IMR-90 (cell line): ENCODE measurements around the gene LMBR1L. TPM values are rescaled to one million over a fixed set of nuclear protein-coding genes. Genes with fewer than 3 reads are reported as not detected.

ENCODE experiments used
- ATAC-seq: fragments of 200-7000 bp; cut with Tn5 transposase; 2 replicates; pipeline ENCODE4 v1.9.1; 2020; ENCODE audit warnings: low read depth, mild to moderate bottlenecking, moderate library complexity
- BruUV-seq: library from RNA; stranded (reverse); fragments of 400-500 nt; replicated peaks from 2 replicates; lab custom pipeline; 2021; lab: Mats Ljungman, UMichigan
- CTCF ChIA-PET: fragments of 300-600 bp; formaldehyde crosslinking; extraction: SDS; loops from one replicate; lab custom pipeline; 2021; ENCODE audit warnings: antibody characterized with exemption; lab: Yijun Ruan, JAX
- POLR2A ChIA-PET: fragments of 300-600 bp; sonication (Branson Sonifier 250); formaldehyde crosslinking; loops from one replicate; lab custom pipeline; 2022; ENCODE audit warnings: antibody characterized with exemption; ENCODE audit not compliant: unreplicated experiment; lab: Charles Lee
- DNase-seq: peaks from one replicate; pipeline ENCODE4 v3.0.0; 2013
- H2AFZ ChIP-seq: replicated peaks from 2 replicates; pipeline ENCODE3; 2013; ENCODE audit warnings: low read length, mild to moderate bottlenecking; ENCODE audit not compliant: poor library complexity
- H2AK5ac ChIP-seq: 2 replicates; pipeline ENCODE4 v1.6.1; 2013; ENCODE audit warnings: low read depth, low read length, inconsistent platforms
- H2AK9ac ChIP-seq: replicated peaks from 2 replicates; pipeline ENCODE3; 2013; ENCODE audit warnings: mild to moderate bottlenecking, low read depth, low read length, moderate library complexity; ENCODE audit not compliant: poor library complexity
- H2BK120ac ChIP-seq: 2 replicates; pipeline ENCODE4 v1.6.1; 2013; ENCODE audit warnings: low read depth, low read length, inconsistent platforms
- H2BK15ac ChIP-seq: 3 replicates; pipeline ENCODE4 v1.6.1; 2013; ENCODE audit warnings: low read depth, low read length, inconsistent platforms
- H2BK20ac ChIP-seq: 2 replicates; pipeline ENCODE4 v1.6.1; 2013; ENCODE audit warnings: low read depth, mild to moderate bottlenecking, inconsistent platforms, low read length, moderate library complexity
- H2BK5ac ChIP-seq: 2 replicates; pipeline ENCODE4 v1.6.1; 2013; ENCODE audit warnings: mild to moderate bottlenecking, low read depth, low read length, inconsistent platforms; ENCODE audit not compliant: poor library complexity, severe bottlenecking
- H3K14ac ChIP-seq: replicated peaks from 2 replicates; pipeline ENCODE4 v1.6.1; 2013; ENCODE audit warnings: low read depth, low read length, inconsistent platforms
- H3K18ac ChIP-seq: 2 replicates; pipeline ENCODE4 v1.6.1; 2013; ENCODE audit warnings: low read depth, low read length, control low read depth
- H3K23ac ChIP-seq: 2 replicates; pipeline ENCODE4 v1.6.1; 2013; ENCODE audit warnings: low read depth, low read length, inconsistent platforms
- H3K27ac ChIP-seq: 2 replicates; pipeline ENCODE4 v1.5.1; 2013; ENCODE audit warnings: mild to moderate bottlenecking, control low read depth, low read length; ENCODE audit not compliant: insufficient read depth
- H3K27me3 ChIP-seq: 2 replicates; pipeline ENCODE4 v1.6.1; 2013; ENCODE audit warnings: low read length; ENCODE audit not compliant: control insufficient read depth, insufficient read depth
- H3K36me3 ChIP-seq: 2 replicates; pipeline ENCODE4 v1.6.1; 2013; ENCODE audit warnings: low read length, mixed read lengths; ENCODE audit not compliant: control insufficient read depth, insufficient read depth
- H3K4ac ChIP-seq: 2 replicates; pipeline ENCODE4 v1.6.1; 2013; ENCODE audit warnings: low read depth, low read length, inconsistent platforms
- H3K4me1 ChIP-seq: 2 replicates; pipeline ENCODE4 v1.6.1; 2013; ENCODE audit warnings: low read length, mixed read lengths; ENCODE audit not compliant: control insufficient read depth, insufficient read depth
- H3K4me2 ChIP-seq: 2 replicates; pipeline ENCODE4 v1.6.1; 2013; ENCODE audit warnings: low read depth, mild to moderate bottlenecking, control low read depth, low read length, moderate library complexity
- H3K4me3 ChIP-seq: 2 replicates; pipeline ENCODE4 v1.5.1; 2013; ENCODE audit warnings: low read depth, mild to moderate bottlenecking, control low read depth, low read length, moderate library complexity; ENCODE audit not compliant: insufficient read depth
- H3K56ac ChIP-seq: 2 replicates; pipeline ENCODE4 v1.6.1; 2013; ENCODE audit warnings: low read length, inconsistent platforms; ENCODE audit not compliant: insufficient read depth; ENCODE audit errors: extremely low read depth
- H3K79me1 ChIP-seq, 2 experiments: 2 replicates each; pipeline ENCODE4 v1.6.1; 2013; ENCODE audit warnings: low read length in 2 of 2, inconsistent platforms in 1 of 2, low read depth in 1 of 2
- H3K9ac ChIP-seq: 2 replicates; pipeline ENCODE4 v1.6.1; 2013; ENCODE audit warnings: low read depth, low read length, control low read depth
- H3K9me1 ChIP-seq: 2 replicates; pipeline ENCODE4 v1.6.1; 2013; ENCODE audit warnings: low read length, inconsistent platforms; ENCODE audit not compliant: insufficient read depth
- H3K9me3 ChIP-seq: 2 replicates; pipeline ENCODE4 v1.6.1; 2013; ENCODE audit warnings: low read length; ENCODE audit not compliant: control insufficient read depth, insufficient read depth
- H4K20me1 ChIP-seq: 2 replicates; pipeline ENCODE4 v1.6.1; 2013; ENCODE audit warnings: low read length, inconsistent platforms; ENCODE audit not compliant: insufficient read depth
- H4K5ac ChIP-seq: 2 replicates; pipeline ENCODE4 v1.6.1; 2013; ENCODE audit warnings: mild to moderate bottlenecking, low read depth, low read length, control low read depth
- H4K8ac ChIP-seq, 2 experiments: 2 replicates each; pipeline ENCODE4 v1.6.1; 2013; ENCODE audit warnings: low read depth in 2 of 2, low read length in 2 of 2, control low read depth in 1 of 2, inconsistent platforms in 1 of 2
- H4K91ac ChIP-seq: 2 replicates; pipeline ENCODE4 v1.6.1; 2013; ENCODE audit warnings: low read depth, low read length, inconsistent platforms; ENCODE audit not compliant: insufficient read depth
- BHLHE40 ChIP-seq: fragments of 150-350 bp; IDR thresholded peaks from 2 replicates; pipeline ENCODE4 v1.6.1; 2016; ENCODE audit warnings: mild to moderate bottlenecking, low read depth, low read length
- CHD1 ChIP-seq: IDR thresholded peaks from 2 replicates; pipeline ENCODE4 v1.6.1; 2012; ENCODE audit warnings: low read depth, low read length, improper control_type of control experiment
- ELK1 ChIP-seq: fragments of 150-350 bp; IDR thresholded peaks from 2 replicates; pipeline ENCODE4 v1.6.1; 2016; ENCODE audit warnings: low read depth, mild to moderate bottlenecking, low read length, moderate library complexity, borderline replicate concordance
- FOS ChIP-seq: fragments of 150-350 bp; IDR thresholded peaks from 2 replicates; pipeline ENCODE4 v1.6.1; 2016; ENCODE audit warnings: low read depth, low read length
- MAFK ChIP-seq: IDR thresholded peaks from 2 replicates; pipeline ENCODE4 v1.6.1; 2012; ENCODE audit warnings: low read depth, low read length, improper control_type of control experiment
- MAZ ChIP-seq: IDR thresholded peaks from 2 replicates; pipeline ENCODE4 v1.6.1; 2012; ENCODE audit warnings: low read depth, mild to moderate bottlenecking, low read length, improper control_type of control experiment, moderate library complexity, borderline replicate concordance
- POLR2A ChIP-seq: IDR thresholded peaks from 2 replicates; pipeline ENCODE4 v1.6.1; 2012; ENCODE audit warnings: mild to moderate bottlenecking, low read depth, low read length
- RAD21 ChIP-seq: IDR thresholded peaks from 2 replicates; pipeline ENCODE4 v1.6.1; 2012; ENCODE audit warnings: low read length, improper control_type of control experiment
- RCOR1 ChIP-seq: IDR thresholded peaks from 2 replicates; pipeline ENCODE4 v1.6.1; 2012; ENCODE audit warnings: mild to moderate bottlenecking, low read length, improper control_type of control experiment; ENCODE audit not compliant: insufficient replicate concordance
- RFX5 ChIP-seq: IDR thresholded peaks from 2 replicates; pipeline ENCODE4 v1.8.0; 2012; ENCODE audit warnings: low read depth, mild to moderate bottlenecking, low read length, moderate library complexity
- SMC3 ChIP-seq: fragments of 150-350 bp; IDR thresholded peaks from 2 replicates; pipeline ENCODE4 v1.6.1; 2016; ENCODE audit warnings: low read depth, mild to moderate bottlenecking, antibody characterized with exemption, low read length, moderate library complexity
- WGBS, 2 experiments: methylation state at CpG; one replicate each; pipeline versions ENCODE4 v1.1.5 to v1.1.7; 2013; ENCODE audit warnings: missing lambda C conversion rate in 2 of 2; ENCODE audit not compliant: insufficient read length in 1 of 2; ENCODE audit errors: extremely low coverage in 2 of 2; 5-methylcytosine and 5-hydroxymethylcytosine counted together
- dilution Hi-C: fragments of 300-500 bp; cut with HindIII; formaldehyde crosslinking; loops from one replicate; pipeline ENCODE4 v1.14.3; 2018; ENCODE audit warnings: low sequenced_read_pairs; ENCODE audit not compliant: unreplicated experiment
- in situ Hi-C: fragments of 300-500 bp; cut with MboI; formaldehyde crosslinking; loops from 3 replicates; pipeline ENCODE4 v1.14.3; 2019; ENCODE audit warnings: low sequenced_read_pairs, inconsistent platforms, mixed read lengths
- intact Hi-C: fragments of 100-400 bp; cut with micrococcal nuclease; formaldehyde crosslinking; loops from 2 replicates; pipeline ENCODE4 v1.10.0; 2022
- polyA plus RNA-seq, 3 experiments: library from polyadenylated mRNA; depleted of rRNA; stranded (reverse); fragments of >200 nt; gene quantifications; 2 replicates each; pipeline ENCODE4 v1.2.3, GENCODE V29; 2012; ENCODE audit warnings: low replicate concordance in 1 of 3
- total RNA-seq: library from RNA; depleted of rRNA; stranded (reverse); fragments of >200 nt; gene quantifications from 2 replicates; pipeline ENCODE4 v1.2.3, GENCODE V29; 2012

The LMBR1L gene
- total and polyA plus RNA-seq, 2 of the 4 experiments (the other 2 are of a cell fraction) = 33.0 to 44.6 TPM

GRCh38 chr12:49052451-49053208 lies 58.0 kb downstream of the LMBR1L start:
- no peak overlapping the region for H4K8ac ChIP-seq
- H3K79me1 ChIP-seq = peaks cover 40 to 95% of the 10 kb centered on the region in 2 experiments
- H2BK120ac ChIP-seq = no peak overlapping the region
- H3K14ac ChIP-seq = no peak overlapping the region
- dilution Hi-C loops = no loop called here
- no peak overlapping the region for H3K4me2 ChIP-seq
- H2AK9ac ChIP-seq = no peak overlapping the region
- H3K4me3 ChIP-seq = no peak overlapping the region
- H3K27me3 ChIP-seq = no peaks in the 10 kb centered on the region
- DNase-seq (no peak), ATAC-seq (no peak)
- H2BK5ac ChIP-seq = no peak overlapping the region
- H3K9me3 ChIP-seq = no peaks in the 10 kb centered on the region
- no peak overlapping the region for H2BK20ac ChIP-seq
- H2AK5ac ChIP-seq = no peak overlapping the region
- no peak overlapping the region for H3K56ac ChIP-seq
- no peak overlapping the region for H3K27ac ChIP-seq
- BruUV-seq = no TSS peak
- POLR2A ChIA-PET = no interaction called here
- H2BK15ac ChIP-seq = no peak overlapping the region
- 89% methylated on average over 6 of the region's 16 CpGs; no CpG with 5 or more reads in 1 of the 2 experiments for WGBS, 2 experiments
- H4K5ac ChIP-seq = no peak overlapping the region
- H3K23ac ChIP-seq = no peak overlapping the region; the same call in 1 of the 2 replicates
- H4K91ac ChIP-seq = no peak overlapping the region
- no peak overlapping the region for H3K18ac ChIP-seq
- in situ Hi-C loops = no loop called here
- H3K9me1 ChIP-seq = peaks cover 35% of the 10 kb centered on the region
- TF ChIP-seq ELK1 = no peak
- no peak for TF ChIP-seq MAFK
- TF ChIP-seq FOS = no peak
- no peak for TF ChIP-seq MAZ
- TF ChIP-seq RFX5 = no peak
- TF ChIP-seq BHLHE40 = no peak
- no peak for TF ChIP-seq SMC3
- no peak for TF ChIP-seq RCOR1
- no peak for TF ChIP-seq POLR2A
- TF ChIP-seq CHD1 = no peak
- TF ChIP-seq RAD21 = no peak
- H2AFZ ChIP-seq = no peak overlapping the region
- intact Hi-C loops = no loop called here
- H3K4me1 ChIP-seq = peaks cover 14% of the 10 kb centered on the region
- no peak overlapping the region for H3K9ac ChIP-seq
- H3K36me3 ChIP-seq = peaks cover 72% of the 10 kb centered on the region
- no peak overlapping the region for H3K4ac ChIP-seq
- H4K20me1 ChIP-seq = peaks cover 95% of the 10 kb centered on the region
- CTCF ChIA-PET = no interaction called here
